ENCODE measurements around the gene EMB.

DNA sequence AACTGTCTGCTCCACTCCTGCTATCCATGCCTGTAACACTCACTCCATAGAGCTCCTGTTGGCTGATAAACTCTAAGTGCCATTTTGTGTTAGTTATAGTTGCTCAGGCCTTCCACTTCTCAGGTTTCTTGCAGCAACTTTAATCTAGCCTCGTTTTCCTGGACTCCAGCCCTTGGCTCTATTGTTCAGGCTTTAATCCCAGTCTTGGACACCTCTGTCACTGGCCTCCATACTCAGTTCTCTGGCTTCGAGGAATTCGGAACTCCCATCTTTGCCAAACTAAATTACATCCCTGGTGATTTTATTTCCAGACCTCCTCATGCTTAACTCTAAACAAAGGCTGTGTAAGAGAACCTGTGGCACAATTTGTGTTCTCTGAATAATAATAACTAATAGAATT, 39.8 kb downstream of the EMB start:
- TF ChIP-seq, protein P1, sequence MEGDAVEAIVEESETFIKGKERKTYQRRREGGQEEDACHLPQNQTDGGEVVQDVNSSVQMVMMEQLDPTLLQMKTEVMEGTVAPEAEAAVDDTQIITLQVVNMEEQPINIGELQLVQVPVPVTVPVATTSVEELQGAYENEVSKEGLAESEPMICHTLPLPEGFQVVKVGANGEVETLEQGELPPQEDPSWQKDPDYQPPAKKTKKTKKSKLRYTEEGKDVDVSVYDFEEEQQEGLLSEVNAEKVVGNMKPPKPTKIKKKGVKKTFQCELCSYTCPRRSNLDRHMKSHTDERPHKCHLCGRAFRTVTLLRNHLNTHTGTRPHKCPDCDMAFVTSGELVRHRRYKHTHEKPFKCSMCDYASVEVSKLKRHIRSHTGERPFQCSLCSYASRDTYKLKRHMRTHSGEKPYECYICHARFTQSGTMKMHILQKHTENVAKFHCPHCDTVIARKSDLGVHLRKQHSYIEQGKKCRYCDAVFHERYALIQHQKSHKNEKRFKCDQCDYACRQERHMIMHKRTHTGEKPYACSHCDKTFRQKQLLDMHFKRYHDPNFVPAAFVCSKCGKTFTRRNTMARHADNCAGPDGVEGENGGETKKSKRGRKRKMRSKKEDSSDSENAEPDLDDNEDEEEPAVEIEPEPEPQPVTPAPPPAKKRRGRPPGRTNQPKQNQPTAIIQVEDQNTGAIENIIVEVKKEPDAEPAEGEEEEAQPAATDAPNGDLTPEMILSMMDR (IDR thresholded peaks at IDR 0.05; ENCODE audit: poor library complexity, severe bottlenecking), result no peak
- no peak for TF ChIP-seq POLR2AphosphoS5 (IDR thresholded peaks at IDR 0.05)
- TF ChIP-seq SMC3 (conservative IDR thresholded peaks at IDR 0.05; ENCODE audit: poor library complexity), result no peak
- TF ChIP-seq EZH2 (IDR thresholded peaks at IDR 0.05; ENCODE audit: borderline replicate concordance, insufficient read depth, low read length, poor library complexity, severe bottlenecking), result no peak
- TF ChIP-seq MXI1 (conservative IDR thresholded peaks at IDR 0.05; ENCODE audit: poor library complexity, severe bottlenecking), result no peak
- no peak for TF ChIP-seq RAD21 (conservative IDR thresholded peaks at IDR 0.05)
- no peak for TF ChIP-seq EP300 (conservative IDR thresholded peaks at IDR 0.05; ENCODE audit: poor library complexity, severe bottlenecking)
- TF ChIP-seq TAF1 (IDR thresholded peaks at IDR 0.05; ENCODE audit: low read depth), result no peak
- TF ChIP-seq, protein P2, sequence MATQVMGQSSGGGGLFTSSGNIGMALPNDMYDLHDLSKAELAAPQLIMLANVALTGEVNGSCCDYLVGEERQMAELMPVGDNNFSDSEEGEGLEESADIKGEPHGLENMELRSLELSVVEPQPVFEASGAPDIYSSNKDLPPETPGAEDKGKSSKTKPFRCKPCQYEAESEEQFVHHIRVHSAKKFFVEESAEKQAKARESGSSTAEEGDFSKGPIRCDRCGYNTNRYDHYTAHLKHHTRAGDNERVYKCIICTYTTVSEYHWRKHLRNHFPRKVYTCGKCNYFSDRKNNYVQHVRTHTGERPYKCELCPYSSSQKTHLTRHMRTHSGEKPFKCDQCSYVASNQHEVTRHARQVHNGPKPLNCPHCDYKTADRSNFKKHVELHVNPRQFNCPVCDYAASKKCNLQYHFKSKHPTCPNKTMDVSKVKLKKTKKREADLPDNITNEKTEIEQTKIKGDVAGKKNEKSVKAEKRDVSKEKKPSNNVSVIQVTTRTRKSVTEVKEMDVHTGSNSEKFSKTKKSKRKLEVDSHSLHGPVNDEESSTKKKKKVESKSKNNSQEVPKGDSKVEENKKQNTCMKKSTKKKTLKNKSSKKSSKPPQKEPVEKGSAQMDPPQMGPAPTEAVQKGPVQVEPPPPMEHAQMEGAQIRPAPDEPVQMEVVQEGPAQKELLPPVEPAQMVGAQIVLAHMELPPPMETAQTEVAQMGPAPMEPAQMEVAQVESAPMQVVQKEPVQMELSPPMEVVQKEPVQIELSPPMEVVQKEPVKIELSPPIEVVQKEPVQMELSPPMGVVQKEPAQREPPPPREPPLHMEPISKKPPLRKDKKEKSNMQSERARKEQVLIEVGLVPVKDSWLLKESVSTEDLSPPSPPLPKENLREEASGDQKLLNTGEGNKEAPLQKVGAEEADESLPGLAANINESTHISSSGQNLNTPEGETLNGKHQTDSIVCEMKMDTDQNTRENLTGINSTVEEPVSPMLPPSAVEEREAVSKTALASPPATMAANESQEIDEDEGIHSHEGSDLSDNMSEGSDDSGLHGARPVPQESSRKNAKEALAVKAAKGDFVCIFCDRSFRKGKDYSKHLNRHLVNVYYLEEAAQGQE (IDR thresholded peaks at IDR 0.05; ENCODE audit: borderline replicate concordance), result no peak

All from neural cell (in vitro differentiated cells).